WTC11 (cell line): ENCODE measurements around the gene NDOR1.

ENCODE experiments used
- ARID4B ChIP-seq: sonication (generic); formaldehyde crosslinking; IDR thresholded peaks from 2 replicates; pipeline ENCODE4 v1.8.0; 2023; ENCODE audit warnings: missing genetic modification reagents, mild to moderate bottlenecking, borderline replicate concordance
- ATF6 ChIP-seq: sonication (generic); formaldehyde crosslinking; IDR thresholded peaks from 2 replicates; pipeline ENCODE4 v1.8.1; 2023; ENCODE audit warnings: mild to moderate bottlenecking, missing genetic modification reagents
- CTCF ChIP-seq: fragments of 200-600 bp; IDR thresholded peaks from 2 replicates; pipeline ENCODE4 v1.8.0; 2022; ENCODE audit warnings: antibody characterized with exemption
- ELF4 ChIP-seq: sonication (generic); formaldehyde crosslinking; IDR thresholded peaks from 2 replicates; pipeline ENCODE4 v1.8.1; 2022; ENCODE audit warnings: low read depth, mild to moderate bottlenecking, moderate library complexity, missing genetic modification reagents
- MAX ChIP-seq: sonication (generic); formaldehyde crosslinking; IDR thresholded peaks from 2 replicates; pipeline ENCODE4 v1.8.0; 2022; ENCODE audit warnings: mild to moderate bottlenecking, missing genetic modification reagents
- MLX ChIP-seq: sonication (generic); formaldehyde crosslinking; IDR thresholded peaks from 2 replicates; pipeline ENCODE4 v1.8.1; 2023; ENCODE audit warnings: mild to moderate bottlenecking, missing genetic modification reagents, moderate library complexity
- MXD4 ChIP-seq: fragments of 250-450 bp; sonication (Bioruptor Pico); IDR thresholded peaks from 2 replicates; pipeline ENCODE4 v1.8.0; 2021; ENCODE audit warnings: mild to moderate bottlenecking, moderate library complexity, borderline replicate concordance
- NFYB ChIP-seq: sonication (generic); formaldehyde crosslinking; conservative IDR thresholded peaks from 2 replicates; pipeline ENCODE4 v1.8.0; 2022; ENCODE audit warnings: low read depth, missing genetic modification reagents
- NR2C2 ChIP-seq: sonication (generic); formaldehyde crosslinking; IDR thresholded peaks from 2 replicates; pipeline ENCODE4 v1.8.0; 2022; ENCODE audit warnings: mild to moderate bottlenecking, missing genetic modification reagents
- SP1 ChIP-seq: sonication (generic); formaldehyde crosslinking; conservative IDR thresholded peaks from 2 replicates; pipeline ENCODE4 v1.8.1; 2022; ENCODE audit warnings: missing genetic modification reagents
- ZNF232 ChIP-seq: sonication (generic); formaldehyde crosslinking; IDR thresholded peaks from 2 replicates; pipeline ENCODE4 v1.8.0; 2022; ENCODE audit warnings: mild to moderate bottlenecking, missing genetic modification reagents

GRCh38 chr9:137179761-137180160 is 25.7 kb upstream of the NDOR1 start:
- no peak for TF ChIP-seq ELF4 (CRISPR knock-in tag)
- TF ChIP-seq MLX: no peak
- no peak for TF ChIP-seq ZNF232
- TF ChIP-seq CTCF: no peak
- TF ChIP-seq MAX (CRISPR knock-in tag): no peak
- TF ChIP-seq NR2C2 (CRISPR knock-in tag): no peak
- TF ChIP-seq NFYB (CRISPR knock-in tag): no peak
- no peak for TF ChIP-seq SP1
- TF ChIP-seq ARID4B (CRISPR knock-in tag): no peak
- no peak for TF ChIP-seq MXD4 (CRISPR knock-in tag)
- TF ChIP-seq ATF6 (CRISPR knock-in tag): no peak
